HS-27A (cell line): ENCODE measurements around the gene IFT122.

ENCODE experiments used
- DNase-seq: peaks from one replicate; pipeline ENCODE4 v3.0.0-alpha.2; 2012; ENCODE audit warnings: low read depth, missing footprints

IFT122 gene

GRCh38 chr3:129435367-129435766, 4.7 kb upstream of the IFT122 start:
- no peak for DNase-seq

GRCh38 chr3:129439226-129439816, 703 bp upstream of the IFT122 start:
- no peak for DNase-seq

DNA sequence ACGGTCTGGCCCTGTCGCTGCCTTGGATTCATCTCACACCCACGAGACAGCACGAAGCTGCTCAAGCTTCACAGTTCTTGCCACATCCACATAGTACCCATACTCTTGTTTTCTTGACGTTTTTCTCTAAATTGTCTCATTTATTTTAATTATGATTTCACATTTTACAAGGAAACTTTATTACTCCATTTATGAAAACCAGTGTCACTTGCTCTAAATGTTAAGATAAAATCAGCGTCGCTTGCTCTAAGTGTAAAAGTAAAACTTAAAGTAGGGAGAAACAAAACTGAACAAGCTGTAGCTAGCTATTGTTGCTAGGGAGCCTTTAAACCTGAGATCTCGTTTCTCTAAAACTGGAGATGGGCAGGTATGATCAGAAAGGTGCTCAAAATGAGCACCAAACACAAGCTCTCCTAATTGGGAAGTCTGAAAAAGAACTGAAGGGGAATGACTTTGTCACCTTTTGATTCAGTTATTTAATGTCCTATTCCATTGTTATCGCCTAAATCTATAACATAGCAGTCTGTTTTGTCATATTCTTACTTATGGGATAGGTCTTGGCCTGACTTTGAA, 680 bp downstream of the IFT122 start:
- no peak for DNase-seq

- DNase-seq, result no peak
Measured at GRCh38 chr3:129441215-129441614, 1.2 kb downstream of the IFT122 start.

- DNase-seq, result no peak
Measured at GRCh38 chr3:129441782-129442181, 1.8 kb downstream of the IFT122 start.

DNA sequence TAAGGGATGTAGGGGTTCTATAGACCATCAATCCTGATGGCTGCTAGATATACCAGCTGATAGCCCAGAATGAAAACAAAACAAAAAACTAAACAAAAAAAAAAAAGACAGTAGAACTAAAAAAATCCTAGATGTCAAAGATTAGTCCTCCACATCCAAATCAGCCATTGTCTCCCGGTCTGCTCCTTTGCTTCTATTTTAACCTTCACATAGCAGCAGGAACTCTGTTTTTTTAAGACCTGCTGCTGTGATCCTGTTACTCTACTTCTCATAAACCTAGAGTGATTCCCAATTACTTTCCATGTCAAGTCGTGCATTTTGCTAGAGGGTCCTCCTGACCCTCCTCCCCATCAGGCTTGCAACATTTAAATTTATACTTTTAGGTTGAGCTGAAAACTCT, 2.5 kb downstream of the IFT122 start:
- no peak for DNase-seq

- DNase-seq, result no peak
Measured at GRCh38 chr3:129442947-129443346, 2.9 kb downstream of the IFT122 start.

DNA sequence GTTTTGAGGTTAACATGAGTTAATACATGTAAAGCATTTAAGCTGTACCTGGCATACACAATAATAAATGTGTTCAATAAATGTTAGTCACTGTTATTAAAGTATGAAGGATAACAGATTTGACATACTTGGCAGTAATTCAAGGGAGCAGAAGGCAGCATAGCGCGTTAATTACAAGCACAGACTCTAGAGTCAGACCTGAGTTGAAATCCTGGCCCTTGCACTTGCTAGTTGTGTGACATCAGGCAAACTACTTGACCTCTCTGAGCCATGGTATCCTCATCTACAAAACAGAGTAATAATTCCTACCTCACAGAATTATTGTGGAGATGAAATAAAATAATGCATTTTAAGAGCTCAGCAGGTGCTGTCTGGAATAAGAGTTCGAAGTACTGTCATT, 5.4 kb downstream of the IFT122 start:
- DNase-seq, result no peak

GRCh38 chr3:129446926-129447325, 6.9 kb downstream of the IFT122 start:
- DNase-seq, result no peak

DNA sequence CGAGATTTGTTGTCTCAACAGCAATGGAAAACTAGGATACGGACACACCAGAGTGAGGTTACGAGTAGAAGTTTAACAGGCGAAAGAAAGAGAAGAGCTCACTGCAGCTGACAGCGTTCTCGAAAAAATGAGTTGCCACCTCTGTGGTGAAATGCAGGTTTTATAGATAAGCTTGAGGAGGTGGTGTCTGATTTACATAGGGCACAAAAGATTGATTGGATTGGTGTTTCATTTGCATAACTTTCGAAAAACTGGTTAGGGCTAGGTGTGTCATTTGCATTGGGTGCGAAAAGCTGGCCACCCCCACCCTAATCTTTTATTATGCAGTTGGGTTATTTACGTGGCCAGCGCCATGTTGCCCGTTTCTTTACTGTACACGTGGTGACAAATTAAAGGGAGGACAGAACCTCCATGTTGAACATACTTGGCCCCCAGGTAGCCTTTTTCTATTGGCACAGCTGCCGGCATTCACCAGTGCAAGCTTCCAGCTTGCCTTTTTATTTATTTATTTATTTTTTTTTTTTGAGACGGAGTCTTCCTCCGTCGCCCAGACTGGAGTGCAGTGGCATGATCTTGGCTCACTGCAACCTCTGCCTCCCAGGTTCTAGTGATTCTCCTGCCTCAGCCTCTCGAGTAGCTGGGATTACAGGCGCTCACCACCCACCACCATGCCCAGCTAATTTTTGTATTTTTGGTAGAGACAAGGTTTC, 8.3 kb downstream of the IFT122 start:
- no peak for DNase-seq

- DNase-seq, result no peak
Measured at GRCh38 chr3:129449279-129450115, 9.5 kb downstream of the IFT122 start.

- DNase-seq, result no peak
Measured at GRCh38 chr3:129453732-129454131, 13.7 kb downstream of the IFT122 start.

DNA sequence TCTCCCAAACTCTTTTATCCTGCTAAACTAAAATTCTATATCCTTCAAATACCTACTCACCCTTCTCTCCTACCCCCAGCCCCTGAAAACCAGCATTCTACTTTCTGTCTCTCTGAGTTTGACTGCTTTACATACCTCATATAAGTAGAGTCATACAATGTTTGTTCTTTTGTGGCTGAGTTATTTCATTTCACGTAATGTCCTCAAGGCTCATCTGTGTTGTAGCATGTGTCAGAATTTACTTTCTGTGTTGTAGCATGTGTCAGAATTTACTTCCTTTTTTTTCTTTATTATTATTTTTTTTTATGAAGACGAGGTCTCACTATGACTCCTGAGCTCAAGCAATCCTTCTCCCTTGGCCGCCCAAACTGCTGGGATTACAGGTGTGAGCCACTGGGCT, 20.1 kb downstream of the IFT122 start:
- DNase-seq, result no peak

DNA sequence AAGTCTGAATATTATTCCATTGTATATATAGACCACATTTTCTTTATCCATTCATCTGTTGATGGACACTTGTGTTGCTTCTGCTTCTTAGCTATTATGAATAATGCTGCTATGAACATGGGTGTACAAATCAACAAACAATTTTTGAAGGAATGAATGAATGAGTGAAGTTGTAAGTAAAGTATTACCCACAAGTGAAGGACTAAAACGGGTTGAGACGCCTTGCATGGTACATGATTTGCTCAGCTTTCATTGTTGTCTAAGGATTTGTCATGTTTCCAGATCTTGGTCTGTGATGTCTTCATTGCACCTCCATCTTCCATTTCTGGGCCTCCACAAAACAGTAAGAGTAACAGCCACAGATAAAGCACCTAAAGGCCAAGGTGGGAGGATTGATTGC, 20.5 kb downstream of the IFT122 start:
- no peak for DNase-seq

GRCh38 chr3:129461022-129461421, 21.0 kb downstream of the IFT122 start:
- no peak for DNase-seq

GRCh38 chr3:129461461-129462146, 21.6 kb downstream of the IFT122 start:
- DNase-seq, result no peak

DNA sequence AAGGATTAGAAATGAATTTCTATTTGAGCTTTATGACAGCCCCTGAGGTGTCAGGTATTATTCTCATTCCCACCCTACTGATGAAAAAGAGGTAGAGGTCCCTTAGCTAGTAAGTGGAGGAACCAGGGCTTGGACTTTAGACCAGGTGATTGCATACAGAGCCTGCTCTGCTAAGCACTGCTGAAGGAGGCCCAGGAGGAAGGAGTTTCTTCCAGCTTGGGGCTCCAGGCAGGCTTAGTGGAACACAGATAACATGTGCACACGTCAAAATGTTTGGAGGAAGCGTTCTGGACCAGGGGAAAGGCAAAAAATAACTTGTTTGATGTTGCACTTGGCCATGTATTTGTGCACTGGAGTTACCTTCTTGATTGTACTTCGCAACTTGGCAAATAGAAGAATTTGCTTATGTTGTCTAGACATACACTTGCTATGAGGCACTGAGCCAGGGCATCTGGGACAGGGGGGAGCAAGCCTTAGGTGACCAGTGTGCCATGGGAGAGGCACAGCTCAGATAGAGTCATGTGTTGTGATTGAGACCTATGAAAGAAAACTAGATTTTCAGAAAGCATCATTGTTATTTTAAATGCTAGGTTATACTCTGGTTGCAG, 22.4 kb downstream of the IFT122 start:
- no peak for DNase-seq

DNA sequence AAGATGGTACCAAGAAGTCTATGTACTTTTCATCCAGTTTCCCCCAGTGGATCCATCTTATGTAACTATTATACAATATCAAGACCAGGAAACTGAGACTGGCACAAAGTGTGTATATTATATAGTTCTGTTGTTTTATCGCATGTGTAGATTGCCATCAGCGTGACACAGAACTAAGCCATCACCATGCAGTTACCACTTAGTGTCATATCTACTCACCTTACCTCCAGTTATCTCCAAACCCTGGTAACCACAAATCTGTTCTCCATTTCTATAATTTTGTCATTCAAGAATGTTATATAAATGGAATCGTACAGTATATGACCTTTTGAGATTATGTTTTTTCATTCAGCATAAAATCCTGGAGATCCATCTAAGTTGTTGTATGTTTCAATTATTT, 23.1 kb downstream of the IFT122 start:
- DNase-seq, result no peak

DNA sequence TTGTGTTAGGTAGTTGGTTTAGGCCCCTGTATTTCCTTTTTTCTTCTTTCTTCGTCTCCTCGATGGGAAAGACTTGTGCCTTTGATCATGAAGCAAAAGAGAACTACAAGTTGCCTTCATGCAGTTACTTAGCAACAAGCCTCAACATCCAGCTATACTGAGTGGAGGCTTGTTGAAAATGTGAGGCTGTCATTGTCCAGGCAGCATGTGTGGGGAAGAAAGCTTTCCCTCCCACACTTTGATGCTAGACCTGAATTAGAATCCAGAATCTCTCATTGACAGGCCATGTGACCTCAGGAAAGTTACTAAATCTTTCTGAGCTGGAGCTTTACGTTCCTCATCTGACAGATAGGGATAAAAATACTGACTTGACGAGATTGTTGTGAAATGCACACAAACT, 23.7 kb downstream of the IFT122 start:
- DNase-seq, result no peak

DNA sequence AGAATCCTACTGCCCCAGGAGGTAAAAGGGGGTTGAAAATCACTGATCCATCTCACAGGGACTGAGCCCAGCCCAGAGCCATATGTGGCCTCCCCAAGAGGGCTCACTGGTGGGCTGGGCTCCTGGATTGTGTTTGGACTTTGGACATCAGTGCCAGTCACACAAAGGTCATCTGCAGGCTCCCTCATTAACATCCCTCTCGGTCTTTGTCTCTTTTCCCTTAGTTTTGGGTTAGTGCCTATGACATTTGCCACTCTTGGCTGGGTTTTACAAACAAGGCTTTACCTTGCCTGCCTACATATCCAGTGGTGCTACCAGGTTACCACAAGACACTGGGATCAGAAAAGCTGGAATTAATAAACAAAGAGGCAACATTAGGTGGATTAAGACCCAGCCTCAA, 27.9 kb downstream of the IFT122 start:
- no peak for DNase-seq

- DNase-seq, result no peak
Measured at GRCh38 chr3:129469026-129469425, 29.0 kb downstream of the IFT122 start.

DNA sequence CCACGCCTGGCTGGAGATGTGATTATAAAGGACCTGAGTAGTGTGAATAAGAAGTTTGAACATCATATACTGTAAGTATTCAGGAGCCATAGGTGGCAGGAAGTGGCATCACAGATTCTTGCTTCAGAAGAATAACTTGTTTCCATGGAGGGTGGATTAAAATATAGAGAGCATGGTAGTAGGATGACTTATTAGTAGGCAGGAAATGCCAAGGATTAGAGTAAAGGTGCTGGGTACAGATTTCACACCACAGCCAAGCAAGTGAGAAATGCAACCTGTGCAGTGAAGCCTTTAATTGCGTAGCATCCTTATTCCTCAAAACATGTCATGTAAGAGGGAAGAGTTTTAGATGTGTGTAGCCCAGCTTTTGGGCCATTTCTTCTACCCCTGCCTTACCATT, 30.8 kb downstream of the IFT122 start:
- no peak for DNase-seq
